Measurements from ENCODE around the gene NUAK2.

DNA sequence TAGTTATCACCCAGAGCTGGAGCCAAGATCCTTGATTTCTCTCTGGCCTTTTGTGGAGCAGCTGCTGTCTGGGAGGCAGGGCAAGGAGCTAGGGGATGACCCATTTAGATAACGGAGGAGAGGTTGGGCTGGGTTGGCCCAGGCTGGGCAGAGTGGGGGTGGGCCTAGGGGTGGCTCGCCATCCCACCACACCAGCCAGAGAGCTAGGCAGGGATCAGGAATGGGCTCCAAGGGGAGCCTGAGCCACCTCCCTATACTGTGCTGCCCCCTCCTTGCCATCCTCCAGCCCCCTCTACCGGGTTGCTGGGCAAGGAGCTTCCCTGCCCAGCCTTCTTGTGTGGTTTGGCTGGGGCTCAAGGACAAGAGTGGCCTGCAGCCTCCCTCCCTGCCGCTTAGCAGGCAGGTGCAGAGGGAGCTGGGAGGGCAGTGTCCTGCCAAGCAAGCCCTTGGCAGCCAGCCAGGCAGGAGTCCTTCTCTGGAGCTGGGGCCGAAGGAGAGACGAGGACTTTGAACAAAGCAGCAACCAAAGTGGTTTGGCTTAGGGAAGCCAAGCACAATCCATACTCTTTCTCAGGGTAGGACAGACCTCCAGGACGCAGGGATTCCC is 4.1 kb downstream of the NUAK2 start:
- TF ChIP-seq, protein P1, sequence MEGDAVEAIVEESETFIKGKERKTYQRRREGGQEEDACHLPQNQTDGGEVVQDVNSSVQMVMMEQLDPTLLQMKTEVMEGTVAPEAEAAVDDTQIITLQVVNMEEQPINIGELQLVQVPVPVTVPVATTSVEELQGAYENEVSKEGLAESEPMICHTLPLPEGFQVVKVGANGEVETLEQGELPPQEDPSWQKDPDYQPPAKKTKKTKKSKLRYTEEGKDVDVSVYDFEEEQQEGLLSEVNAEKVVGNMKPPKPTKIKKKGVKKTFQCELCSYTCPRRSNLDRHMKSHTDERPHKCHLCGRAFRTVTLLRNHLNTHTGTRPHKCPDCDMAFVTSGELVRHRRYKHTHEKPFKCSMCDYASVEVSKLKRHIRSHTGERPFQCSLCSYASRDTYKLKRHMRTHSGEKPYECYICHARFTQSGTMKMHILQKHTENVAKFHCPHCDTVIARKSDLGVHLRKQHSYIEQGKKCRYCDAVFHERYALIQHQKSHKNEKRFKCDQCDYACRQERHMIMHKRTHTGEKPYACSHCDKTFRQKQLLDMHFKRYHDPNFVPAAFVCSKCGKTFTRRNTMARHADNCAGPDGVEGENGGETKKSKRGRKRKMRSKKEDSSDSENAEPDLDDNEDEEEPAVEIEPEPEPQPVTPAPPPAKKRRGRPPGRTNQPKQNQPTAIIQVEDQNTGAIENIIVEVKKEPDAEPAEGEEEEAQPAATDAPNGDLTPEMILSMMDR (IDR thresholded peaks at IDR 0.05), result no peak
- no peak for TF ChIP-seq POLR2A (IDR thresholded peaks at IDR 0.05)
